CD4-positive, alpha-beta T cell treated with Interleukin-4 for 4 hours (primary cell): ENCODE measurements around the gene PPT1.

Experiments
- DNase-seq: peaks from one replicate; pipeline ENCODE4 v3.0.0-alpha.2; 2020

Gene PPT1

GRCh38 chr1:40023379-40023944 lies 73.6 kb downstream of the PPT1 start:
- DNase-seq: no peak
